ENCODE results near the gene ATE1. TPM values are rescaled to one million over a fixed set of nuclear protein-coding genes. Genes with fewer than 3 reads are reported as not detected.

Gene ATE1
- total RNA-seq, 1 donor from 2014 or later = 6.9 TPM

DNA sequence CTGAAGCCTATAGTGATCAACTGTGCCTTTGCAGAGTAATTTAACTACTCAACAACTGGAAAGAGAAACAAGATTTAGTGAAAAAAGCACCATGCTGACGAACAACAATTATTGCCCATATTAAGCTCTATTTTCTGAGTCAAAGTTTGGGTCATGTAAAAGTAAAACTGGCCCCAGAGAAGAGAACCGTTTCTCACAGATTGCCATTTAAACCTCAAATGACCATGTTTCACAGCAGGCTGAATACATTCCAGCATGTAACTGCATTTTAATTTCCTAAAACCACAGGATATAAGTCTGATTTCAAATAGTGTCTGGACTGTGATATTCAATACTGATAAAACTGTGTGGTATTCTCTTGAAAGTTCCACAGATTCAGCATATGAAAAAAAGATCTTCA is 140.7 kb downstream of the ATE1 start:
- no peak for DNase-seq (ENCODE audit: low spot score in 2 of 2)
- Histone ChIP-seq H3K27ac (no peak overlapping the region), H3K36me3 (peaks cover 0 to 3% of the 10 kb centered on the region in 2 donors), H3K4me3 (no peak overlapping the region), H3K9me3 (no peaks in the 10 kb centered on the region), H3K27me3 (no peaks in the 10 kb centered on the region), H3K4me1 (no peaks in the 10 kb centered on the region)
- intact Hi-C loops (cut with DNase I) = no loop called here
- TF ChIP-seq, protein P1, sequence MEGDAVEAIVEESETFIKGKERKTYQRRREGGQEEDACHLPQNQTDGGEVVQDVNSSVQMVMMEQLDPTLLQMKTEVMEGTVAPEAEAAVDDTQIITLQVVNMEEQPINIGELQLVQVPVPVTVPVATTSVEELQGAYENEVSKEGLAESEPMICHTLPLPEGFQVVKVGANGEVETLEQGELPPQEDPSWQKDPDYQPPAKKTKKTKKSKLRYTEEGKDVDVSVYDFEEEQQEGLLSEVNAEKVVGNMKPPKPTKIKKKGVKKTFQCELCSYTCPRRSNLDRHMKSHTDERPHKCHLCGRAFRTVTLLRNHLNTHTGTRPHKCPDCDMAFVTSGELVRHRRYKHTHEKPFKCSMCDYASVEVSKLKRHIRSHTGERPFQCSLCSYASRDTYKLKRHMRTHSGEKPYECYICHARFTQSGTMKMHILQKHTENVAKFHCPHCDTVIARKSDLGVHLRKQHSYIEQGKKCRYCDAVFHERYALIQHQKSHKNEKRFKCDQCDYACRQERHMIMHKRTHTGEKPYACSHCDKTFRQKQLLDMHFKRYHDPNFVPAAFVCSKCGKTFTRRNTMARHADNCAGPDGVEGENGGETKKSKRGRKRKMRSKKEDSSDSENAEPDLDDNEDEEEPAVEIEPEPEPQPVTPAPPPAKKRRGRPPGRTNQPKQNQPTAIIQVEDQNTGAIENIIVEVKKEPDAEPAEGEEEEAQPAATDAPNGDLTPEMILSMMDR (IDR thresholded peaks at IDR 0.05) = no peak

DNA sequence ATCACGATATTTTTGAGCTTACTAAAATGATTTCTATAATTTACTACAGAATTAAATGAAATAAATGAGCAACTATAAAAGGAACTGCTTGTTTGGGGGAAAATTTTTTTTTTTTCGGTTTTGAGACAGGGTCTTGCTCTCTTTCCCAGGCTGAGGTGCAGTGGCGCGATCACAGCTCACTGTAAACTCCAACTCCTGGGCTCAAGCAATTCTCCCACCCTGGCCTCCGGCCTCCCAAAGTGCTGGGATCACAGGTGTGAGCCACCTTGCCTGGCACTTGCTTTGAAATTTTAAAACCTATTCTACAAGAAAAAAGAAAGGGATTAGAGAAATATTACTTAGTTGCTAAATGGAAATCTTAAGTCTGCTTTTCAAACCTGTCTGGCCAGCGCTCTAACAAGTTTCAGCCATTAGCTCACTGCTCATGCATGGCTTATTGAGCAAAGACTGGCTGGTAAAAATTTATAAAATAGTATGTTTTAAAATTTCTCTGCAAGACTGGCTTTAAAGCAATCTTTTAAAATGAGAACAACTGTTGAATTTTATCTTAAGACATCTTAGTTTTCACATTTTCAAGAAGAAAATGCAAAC is 144.0 kb downstream of the ATE1 start:
- Histone ChIP-seq H3K36me3 (peaks cover 0 to 5% of the 10 kb centered on the region in 2 donors), H3K9me3 (no peaks in the 10 kb centered on the region), H3K27me3 (no peaks in the 10 kb centered on the region), H3K4me3 (no peak overlapping the region), H3K27ac (no peak overlapping the region), H3K4me1 (no peaks in the 10 kb centered on the region)
- intact Hi-C loops (cut with DNase I) = no loop called here
- no peak for DNase-seq (ENCODE audit: low spot score in 2 of 2)
- TF ChIP-seq, protein P1 (IDR thresholded peaks at IDR 0.05) = no peak

DNA sequence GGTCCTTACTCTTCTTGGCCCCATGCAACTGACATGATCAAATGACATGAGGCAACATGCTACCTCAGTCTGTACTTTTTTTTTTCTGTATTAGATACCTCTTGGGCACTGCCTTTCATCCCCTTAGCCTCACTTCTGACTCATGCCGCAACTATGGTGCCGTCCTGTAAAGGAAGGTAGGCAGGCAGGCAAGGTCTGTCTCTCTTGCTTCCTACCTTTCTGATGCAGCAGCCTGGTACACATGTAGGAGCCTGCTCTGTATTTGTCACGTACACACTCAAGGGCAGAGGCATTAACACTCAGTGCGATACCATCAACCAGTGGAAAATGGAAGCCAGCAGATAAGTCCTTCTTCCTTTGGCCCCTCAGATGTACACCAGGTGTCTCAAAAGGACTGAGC is 146.7 kb downstream of the ATE1 start:
- no peak for DNase-seq (ENCODE audit: low spot score in 2 of 2)
- Histone ChIP-seq H3K9me3 (no peaks in the 10 kb centered on the region), H3K27me3 (no peaks in the 10 kb centered on the region), H3K36me3 (peaks cover 0 to 2% of the 10 kb centered on the region in 2 donors), H3K4me1 (no peaks in the 10 kb centered on the region), H3K4me3 (no peak overlapping the region), H3K27ac (no peak overlapping the region)
- intact Hi-C loops (cut with DNase I) = no loop called here
- TF ChIP-seq, protein P1 (IDR thresholded peaks at IDR 0.05) = no peak

DNA sequence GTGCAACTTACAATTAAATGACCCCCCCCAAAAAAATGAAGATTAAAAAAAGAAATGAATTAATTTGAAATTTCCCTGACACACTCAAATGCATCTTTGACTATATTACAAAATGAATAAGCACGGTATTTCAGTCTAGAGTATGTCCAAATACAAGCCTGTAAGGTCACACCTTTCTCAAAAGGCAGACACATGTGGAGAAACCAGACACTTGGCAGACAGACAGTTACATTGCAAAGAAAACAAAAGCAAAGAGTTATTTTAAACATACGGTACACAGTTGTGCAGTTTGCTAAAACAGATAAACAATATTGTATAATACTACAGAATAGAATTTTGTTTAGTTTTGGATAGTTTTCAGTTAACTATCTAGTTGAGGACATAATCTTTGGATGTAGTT is 153.0 kb downstream of the ATE1 start:
- Histone ChIP-seq H3K4me3 (no peak overlapping the region), H3K27ac (no peak overlapping the region), H3K36me3 (no peaks in the 10 kb centered on the region), H3K9me3 (no peaks in the 10 kb centered on the region), H3K27me3 (no peaks in the 10 kb centered on the region), H3K4me1 (no peaks in the 10 kb centered on the region)
- intact Hi-C loops (cut with DNase I) = no loop called here
- DNase-seq (ENCODE audit: low spot score in 2 of 2) = no peak
- TF ChIP-seq, protein P1 (IDR thresholded peaks at IDR 0.05) = no peak

DNA sequence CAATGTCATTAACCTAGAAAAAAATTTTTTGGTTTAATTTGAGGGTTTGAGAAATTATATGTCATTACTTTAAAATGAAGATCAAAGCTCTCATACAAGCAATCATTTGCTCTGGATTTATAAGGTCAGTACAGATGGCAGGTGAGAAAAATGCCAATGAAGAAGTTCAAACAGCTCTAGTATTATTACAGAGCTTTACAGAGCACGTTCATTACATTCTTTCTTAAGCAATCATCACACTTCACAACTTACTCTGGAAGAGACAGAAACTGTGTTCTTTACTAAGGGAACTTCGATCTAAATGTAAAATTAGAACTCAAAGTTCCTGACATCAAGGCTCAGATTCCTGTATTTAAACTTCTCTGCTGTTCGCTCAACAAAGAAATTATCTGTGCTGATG is 153.4 kb downstream of the ATE1 start:
- no peak overlapping the region for H3K4me3 ChIP-seq
- no peaks in the 10 kb centered on the region for H3K4me1 ChIP-seq
- no peaks in the 10 kb centered on the region for H3K36me3 ChIP-seq
- DNase-seq (ENCODE audit: low spot score in 2 of 2) = no peak
- TF ChIP-seq, protein P1 (IDR thresholded peaks at IDR 0.05) = no peak
- H3K9me3 ChIP-seq = no peaks in the 10 kb centered on the region
- intact Hi-C loops (cut with DNase I) = no loop called here
- H3K27ac ChIP-seq = no peak overlapping the region
- H3K27me3 ChIP-seq = no peaks in the 10 kb centered on the region

DNA sequence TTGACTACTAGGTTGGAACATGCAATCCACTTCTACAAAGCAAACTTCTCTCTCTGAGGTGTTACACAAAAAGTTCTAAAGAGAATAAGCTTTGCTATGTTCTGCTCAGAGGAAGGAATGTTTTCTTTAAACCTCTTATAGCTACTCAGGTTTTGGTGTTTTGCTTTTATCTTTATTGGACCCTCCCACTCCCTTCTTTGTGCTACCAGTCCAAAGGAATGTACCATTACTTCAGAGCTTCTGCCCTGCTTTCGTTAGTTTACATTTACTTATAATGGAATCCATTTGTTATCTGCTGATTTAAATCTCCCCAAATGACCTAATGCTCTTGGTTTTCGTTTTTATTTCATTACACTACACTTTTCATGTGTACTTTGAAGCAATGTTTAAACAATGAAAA is 154.9 kb downstream of the ATE1 start:
- Histone ChIP-seq H3K36me3 (no peaks in the 10 kb centered on the region), H3K27me3 (no peaks in the 10 kb centered on the region), H3K4me1 (no peaks in the 10 kb centered on the region), H3K27ac (no peak overlapping the region), H3K4me3 (no peak overlapping the region), H3K9me3 (peaks cover 0 to under 1% of the 10 kb centered on the region in 2 donors)
- intact Hi-C loops (cut with DNase I) = no loop called here
- DNase-seq (ENCODE audit: low spot score in 2 of 2) = no peak
- TF ChIP-seq, protein P1 (IDR thresholded peaks at IDR 0.05) = no peak

All from ascending aorta (tissue), 2 donors.